KMS-11 (cell line): ENCODE results near the gene CDC42EP2.

Experiments
- H2AFZ ChIP-seq: fragments of 200-600 bp; sonication (generic); 2 replicates; pipeline ENCODE4 v1.6.1; 2016; ENCODE audit warnings: antibody characterized with exemption, mixed run types, low read depth
- H3K27ac ChIP-seq: fragments of 200-600 bp; sonication (generic); 2 replicates; pipeline ENCODE4 v1.6.1; 2016; ENCODE audit warnings: mild to moderate bottlenecking, mixed run types
- H3K27me3 ChIP-seq: fragments of 200-600 bp; sonication (generic); 2 replicates; pipeline ENCODE4 v1.6.1; 2017; ENCODE audit warnings: mild to moderate bottlenecking, low read depth, mixed run types, moderate library complexity; ENCODE audit not compliant: insufficient read depth
- H3K36me3 ChIP-seq: fragments of 200-600 bp; sonication (generic); 2 replicates; pipeline ENCODE4 v1.6.1; 2017; ENCODE audit warnings: mild to moderate bottlenecking, mixed run types; ENCODE audit not compliant: insufficient read depth
- H3K4me1 ChIP-seq: fragments of 200-600 bp; sonication (generic); 2 replicates; pipeline ENCODE4 v1.6.1; 2016; ENCODE audit warnings: mild to moderate bottlenecking, low read depth, mixed run types; ENCODE audit not compliant: poor library complexity, severe bottlenecking
- H3K4me2 ChIP-seq: fragments of 200-600 bp; sonication (generic); 2 replicates; pipeline ENCODE4 v1.7.0; 2016; ENCODE audit warnings: mild to moderate bottlenecking, mixed run types
- H3K4me3 ChIP-seq: fragments of 200-600 bp; sonication (generic); IDR thresholded peaks from 2 replicates; pipeline ENCODE4 v1.6.1; 2017; ENCODE audit warnings: low read depth, low read length, mixed read lengths; ENCODE audit not compliant: insufficient read depth
- H3K79me2 ChIP-seq: fragments of 200-600 bp; sonication (generic); 2 replicates; pipeline ENCODE4 v1.6.1; 2016; ENCODE audit warnings: low read depth, mixed run types; ENCODE audit not compliant: insufficient read depth
- H3K9ac ChIP-seq: fragments of 200-600 bp; sonication (generic); 2 replicates; pipeline ENCODE4 v1.6.1; 2016; ENCODE audit warnings: mild to moderate bottlenecking, mixed run types
- H4K20me1 ChIP-seq: fragments of 200-600 bp; sonication (generic); 2 replicates; pipeline ENCODE4 v1.6.1; 2016; ENCODE audit warnings: mild to moderate bottlenecking, mixed run types; ENCODE audit not compliant: insufficient read depth
- TF ChIP-seq, protein P1 (sequence below): fragments of 200-600 bp; sonication (generic); conservative IDR thresholded peaks from 2 replicates; pipeline ENCODE4 v1.6.1; 2017; ENCODE audit warnings: low read depth, mild to moderate bottlenecking, antibody characterized with exemption, low read length, moderate library complexity, mixed read lengths

CDC42EP2 gene

DNA sequence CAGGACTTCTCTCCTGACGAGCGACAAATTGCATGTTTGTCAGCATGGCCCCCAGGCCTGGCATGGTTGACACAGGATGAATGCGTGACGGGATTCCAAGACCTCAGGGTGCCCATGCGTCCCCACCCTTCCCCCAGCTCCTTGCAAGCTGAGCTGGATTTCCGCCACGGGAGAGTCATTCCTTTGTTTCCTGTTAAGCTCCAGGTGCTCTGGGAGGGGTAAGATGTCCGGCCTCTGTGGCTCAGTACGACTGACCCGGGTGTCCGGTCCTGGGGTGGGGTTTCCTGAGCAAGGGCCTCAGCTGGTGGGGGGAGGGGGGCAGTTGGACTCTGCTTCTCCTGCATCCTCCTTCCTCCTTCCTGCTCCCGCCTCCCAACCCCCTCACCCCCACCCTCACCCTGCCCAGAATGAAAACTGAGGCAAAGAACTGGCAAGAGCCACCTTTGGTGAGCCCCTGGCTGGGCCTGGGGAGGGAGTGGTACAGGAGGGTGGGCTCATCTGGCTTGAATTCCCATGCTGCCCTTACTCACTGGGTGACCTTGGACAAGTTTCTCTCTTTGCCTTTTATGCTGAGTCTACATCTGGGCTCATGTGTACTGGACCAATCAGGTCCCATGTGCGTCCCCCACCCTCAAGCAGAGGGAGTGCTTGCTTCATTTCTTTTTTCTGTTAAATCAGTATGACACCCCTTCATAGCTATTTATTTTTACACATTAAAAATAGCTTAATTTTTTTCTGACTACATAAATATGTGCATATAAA lies 2.5 kb downstream of the CDC42EP2 start:
- H3K4me2 ChIP-seq: no peak overlapping the region

DNA sequence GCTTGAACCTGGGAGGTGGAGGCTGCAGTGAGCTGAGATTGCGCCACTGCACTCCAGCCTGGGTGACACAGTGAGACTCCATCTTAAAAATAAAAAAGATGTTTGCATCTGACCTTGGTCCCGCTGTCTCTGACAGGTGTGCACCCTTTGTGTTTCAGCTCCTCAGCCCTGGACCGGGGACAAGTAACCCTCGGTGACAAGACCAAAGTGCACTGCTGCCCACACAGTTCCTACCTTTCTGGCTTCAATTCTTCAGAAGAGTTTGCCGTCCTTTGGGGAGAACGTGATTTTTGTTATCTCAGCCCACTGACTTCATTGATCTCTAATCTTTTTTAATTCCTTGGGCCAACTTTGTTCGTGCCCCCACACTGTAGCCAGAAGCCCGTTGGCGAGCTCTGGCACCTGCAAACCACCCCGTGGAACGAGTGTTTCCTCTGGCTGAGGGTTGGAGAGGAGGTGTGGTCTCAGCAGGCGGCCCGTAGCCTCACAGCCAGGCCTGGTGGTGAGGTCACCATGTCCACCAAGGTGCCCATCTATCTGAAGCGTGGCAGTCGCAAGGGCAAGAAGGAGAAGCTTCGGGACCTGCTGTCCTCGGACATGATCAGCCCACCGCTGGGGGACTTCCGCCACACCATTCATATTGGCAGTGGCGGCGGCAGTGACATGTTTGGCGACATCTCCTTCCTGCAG lies 5.9 kb downstream of the CDC42EP2 start:
- no peak overlapping the region for H2AFZ ChIP-seq
- no peak overlapping the region for H3K4me3 ChIP-seq
- no peaks in the 10 kb centered on the region for H4K20me1 ChIP-seq
- H3K36me3 ChIP-seq: no peaks in the 10 kb centered on the region
- H3K79me2 ChIP-seq: no peaks in the 10 kb centered on the region
- peaks cover 13% of the 10 kb centered on the region for H3K4me1 ChIP-seq
- TF ChIP-seq, protein P1, sequence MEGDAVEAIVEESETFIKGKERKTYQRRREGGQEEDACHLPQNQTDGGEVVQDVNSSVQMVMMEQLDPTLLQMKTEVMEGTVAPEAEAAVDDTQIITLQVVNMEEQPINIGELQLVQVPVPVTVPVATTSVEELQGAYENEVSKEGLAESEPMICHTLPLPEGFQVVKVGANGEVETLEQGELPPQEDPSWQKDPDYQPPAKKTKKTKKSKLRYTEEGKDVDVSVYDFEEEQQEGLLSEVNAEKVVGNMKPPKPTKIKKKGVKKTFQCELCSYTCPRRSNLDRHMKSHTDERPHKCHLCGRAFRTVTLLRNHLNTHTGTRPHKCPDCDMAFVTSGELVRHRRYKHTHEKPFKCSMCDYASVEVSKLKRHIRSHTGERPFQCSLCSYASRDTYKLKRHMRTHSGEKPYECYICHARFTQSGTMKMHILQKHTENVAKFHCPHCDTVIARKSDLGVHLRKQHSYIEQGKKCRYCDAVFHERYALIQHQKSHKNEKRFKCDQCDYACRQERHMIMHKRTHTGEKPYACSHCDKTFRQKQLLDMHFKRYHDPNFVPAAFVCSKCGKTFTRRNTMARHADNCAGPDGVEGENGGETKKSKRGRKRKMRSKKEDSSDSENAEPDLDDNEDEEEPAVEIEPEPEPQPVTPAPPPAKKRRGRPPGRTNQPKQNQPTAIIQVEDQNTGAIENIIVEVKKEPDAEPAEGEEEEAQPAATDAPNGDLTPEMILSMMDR: no peak
- no peaks in the 10 kb centered on the region for H3K27me3 ChIP-seq
- H3K4me2 ChIP-seq: no peak overlapping the region
- no peak overlapping the region for H3K9ac ChIP-seq
- no peak overlapping the region for H3K27ac ChIP-seq

More for the DNA sequence above, 2.5 kb downstream of the CDC42EP2 start:
- Histone ChIP-seq H3K9ac (no peak overlapping the region), H4K20me1 (no peaks in the 10 kb centered on the region), H3K79me2 (no peaks in the 10 kb centered on the region), H3K4me1 (peaks cover 13% of the 10 kb centered on the region), H3K4me3 (no peak overlapping the region), H3K27me3 (peaks cover 4% of the 10 kb centered on the region; the same call in 1 of the 2 replicates), H3K27ac (no peak overlapping the region), H3K36me3 (no peaks in the 10 kb centered on the region), H2AFZ (no peak overlapping the region)
- TF ChIP-seq, protein P1: no peak

DNA sequence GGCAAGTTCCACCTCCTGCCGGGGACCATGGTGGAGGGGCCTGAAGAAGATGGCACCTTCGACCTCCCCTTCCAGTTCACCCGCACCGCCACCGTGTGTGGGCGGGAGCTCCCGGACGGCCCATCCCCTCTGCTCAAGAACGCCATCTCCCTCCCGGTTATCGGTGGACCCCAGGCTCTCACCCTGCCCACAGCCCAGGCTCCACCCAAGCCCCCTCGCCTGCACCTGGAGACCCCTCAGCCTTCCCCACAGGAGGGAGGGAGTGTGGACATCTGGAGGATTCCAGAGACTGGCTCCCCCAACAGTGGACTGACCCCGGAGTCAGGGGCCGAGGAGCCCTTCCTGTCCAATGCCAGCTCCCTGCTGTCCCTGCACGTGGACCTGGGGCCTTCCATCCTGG lies 6.4 kb downstream of the CDC42EP2 start:
- H3K27ac ChIP-seq: no peak overlapping the region
- peaks cover 11% of the 10 kb centered on the region for H3K4me1 ChIP-seq
- no peak overlapping the region for H3K9ac ChIP-seq

DNA sequence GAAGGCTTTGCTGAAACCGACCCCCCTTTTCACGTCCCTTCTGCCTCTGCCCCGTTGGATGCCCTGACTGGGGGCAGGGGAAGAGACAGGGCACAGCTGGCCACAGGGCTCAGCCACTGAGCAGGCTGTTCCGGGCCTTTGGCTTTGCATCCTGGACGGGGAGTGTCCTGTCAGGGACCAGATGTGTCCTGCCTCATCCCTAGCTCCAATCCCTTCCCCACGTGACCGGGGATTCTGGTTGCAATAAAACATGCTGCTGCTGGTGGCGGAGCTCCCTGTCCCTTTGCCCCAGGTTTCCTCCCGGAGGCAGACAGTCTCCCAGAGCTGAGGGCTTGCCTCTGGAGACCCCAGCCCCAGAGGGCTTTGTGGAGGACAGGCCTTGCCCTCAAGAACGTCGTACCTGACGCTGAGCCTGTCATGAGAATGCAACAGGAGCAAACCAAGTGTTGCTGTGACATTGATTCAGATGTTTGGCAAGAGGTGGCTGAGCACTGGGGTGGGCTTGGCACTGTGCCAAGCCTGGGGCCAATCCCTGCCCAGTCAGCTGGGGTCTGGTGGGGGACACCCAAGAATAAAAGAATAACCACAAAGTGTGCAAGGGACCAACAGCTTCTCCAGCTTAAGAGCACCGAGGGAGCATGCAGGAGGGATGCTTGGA lies 7.3 kb downstream of the CDC42EP2 start:
- Histone ChIP-seq H3K4me1 (peaks cover 6% of the 10 kb centered on the region), H2AFZ (no peak overlapping the region), H3K4me2 (no peak overlapping the region), H3K79me2 (no peaks in the 10 kb centered on the region), H3K4me3 (no peak overlapping the region), H4K20me1 (no peaks in the 10 kb centered on the region), H3K27ac (no peak overlapping the region), H3K9ac (no peak overlapping the region), H3K36me3 (no peaks in the 10 kb centered on the region), H3K27me3 (no peaks in the 10 kb centered on the region)
- TF ChIP-seq, protein P1: no peak

More for the DNA sequence above, 6.4 kb downstream of the CDC42EP2 start:
- Histone ChIP-seq H3K36me3 (no peaks in the 10 kb centered on the region), H3K79me2 (no peaks in the 10 kb centered on the region), H2AFZ (no peak overlapping the region), H3K4me2 (no peak overlapping the region), H3K4me3 (no peak overlapping the region), H4K20me1 (no peaks in the 10 kb centered on the region), H3K27me3 (no peaks in the 10 kb centered on the region)
- TF ChIP-seq, protein P1: no peak
